ENCODE results near the gene HNRNPCL1. TPM values are rescaled to one million over a fixed set of nuclear protein-coding genes. Genes with fewer than 3 reads are reported as not detected.

Gene HNRNPCL1
- total and polyA plus RNA-seq, 12 donors, result not detected

GRCh38 chr1:12811409-12811784 lies 37.1 kb downstream of the HNRNPCL1 start:
- H3K27me3 ChIP-seq, result no peaks in the 10 kb centered on the region
- no peak for DNase-seq
- H3K27ac ChIP-seq, result no peak overlapping the region
- no peaks in the 10 kb centered on the region for H3K4me1 ChIP-seq (replicated peaks in 1 of 2)
- H3K9me3 ChIP-seq (replicated peaks in 1 of 3), result no peaks in the 10 kb centered on the region
- H3K36me3 ChIP-seq (replicated peaks in 1 of 2), result no peaks in the 10 kb centered on the region
- H3K4me3 ChIP-seq, result no peak overlapping the region
- TF ChIP-seq POLR2A (IDR thresholded peaks at IDR 0.05), result no peak
- intact Hi-C loops (cut with DNase I), result no loop called here
- 40 to 53% (median 52%) methylated on average over 2 of the region's 2 CpGs for WGBS, 4 donors

GRCh38 chr1:12810691-12811408 lies 37.7 kb downstream of the HNRNPCL1 start:
- intact Hi-C loops (cut with DNase I), result no loop called here
- Histone ChIP-seq H3K4me1 (replicated peaks in 1 of 2) (no peaks in the 10 kb centered on the region), H3K27me3 (no peaks in the 10 kb centered on the region), H3K36me3 (replicated peaks in 1 of 2) (no peaks in the 10 kb centered on the region), H3K4me3 (no peak overlapping the region), H3K27ac (no peak overlapping the region), H3K9me3 (replicated peaks in 1 of 3) (no peaks in the 10 kb centered on the region)
- no peak for DNase-seq
- TF ChIP-seq CTCF (IDR thresholded peaks at IDR 0.05), result no peak
- TF ChIP-seq POLR2A (IDR thresholded peaks at IDR 0.05), result no peak
- 48 to 70% (median 67%) methylated on average over 2 to 5 of the region's 5 CpGs for WGBS, 4 donors

GRCh38 chr1:12809933-12810332 lies 38.6 kb downstream of the HNRNPCL1 start:
- no peaks in the 10 kb centered on the region for H3K36me3 ChIP-seq (replicated peaks in 1 of 2)
- no peak overlapping the region for H3K27ac ChIP-seq
- intact Hi-C loops (cut with DNase I), result no loop called here
- H3K4me1 ChIP-seq (replicated peaks in 1 of 2), result no peaks in the 10 kb centered on the region
- DNase-seq, result no peak
- H3K4me3 ChIP-seq, result no peak overlapping the region
- H3K9me3 ChIP-seq (replicated peaks in 1 of 3), result no peaks in the 10 kb centered on the region
- TF ChIP-seq POLR2A (IDR thresholded peaks at IDR 0.05), result no peak
- TF ChIP-seq CTCF (IDR thresholded peaks at IDR 0.05), result no peak
- WGBS, 4 donors, result 75 to 90% (median 80%) methylated on average over 1 of the region's 1 CpG; no CpG with 5 or more reads in 1 of the 4 donors
- H3K27me3 ChIP-seq, result no peaks in the 10 kb centered on the region

- H3K4me1 ChIP-seq (replicated peaks in 1 of 2), result no peaks in the 10 kb centered on the region
- no peak overlapping the region for H3K27ac ChIP-seq
- no peak overlapping the region for H3K4me3 ChIP-seq
- no peaks in the 10 kb centered on the region for H3K36me3 ChIP-seq (replicated peaks in 1 of 2)
- no peak for TF ChIP-seq CTCF (IDR thresholded peaks at IDR 0.05)
- no peak for TF ChIP-seq POLR2A (IDR thresholded peaks at IDR 0.05)
- no peak for DNase-seq
- 57 to 76% (median 63%) methylated on average over 2 of the region's 2 CpGs for WGBS, 4 donors
- intact Hi-C loops (cut with DNase I), result no loop called here
- no peaks in the 10 kb centered on the region for H3K27me3 ChIP-seq
- no peaks in the 10 kb centered on the region for H3K9me3 ChIP-seq (replicated peaks in 1 of 3)
Observed at GRCh38 chr1:12799730-12800129, 48.8 kb downstream of the HNRNPCL1 start.

GRCh38 chr1:12798911-12799310 lies 49.6 kb downstream of the HNRNPCL1 start:
- WGBS, 4 donors, result 53 to 63% (median 56%) methylated on average over 4 of the region's 4 CpGs; no CpG with 5 or more reads in 1 of the 4 donors
- intact Hi-C loops (cut with DNase I), result no loop called here
- Histone ChIP-seq H3K27ac (no peak overlapping the region), H3K36me3 (replicated peaks in 1 of 2) (no peaks in the 10 kb centered on the region), H3K27me3 (no peaks in the 10 kb centered on the region), H3K9me3 (replicated peaks in 1 of 3) (no peaks in the 10 kb centered on the region), H3K4me3 (no peak overlapping the region), H3K4me1 (replicated peaks in 1 of 2) (no peaks in the 10 kb centered on the region)
- TF ChIP-seq POLR2A (IDR thresholded peaks at IDR 0.05) (no peak), CTCF (IDR thresholded peaks at IDR 0.05) (no peak)
- DNase-seq, result no peak
